ENCODE measurements around the gene LSMEM2.
"Not testable (repeated sequence)": the region's sequence is repeated elsewhere in the genome, so short reads cannot be mapped to it uniquely, and the experiment has no call there.

The LSMEM2 gene

GRCh38 chr3:50278123-50278879 is 586 bp upstream of the LSMEM2 start:
- DNase-seq (ENCODE audit: low read depth) = no peak

- no peak for DNase-seq (ENCODE audit: low read depth)
Observed at GRCh38 chr3:50279255-50280016, 549 bp downstream of the LSMEM2 start.

- not testable (repeated sequence) for DNase-seq (ENCODE audit: low read depth)
Observed at GRCh38 chr3:50284121-50284520, 5.2 kb downstream of the LSMEM2 start.

- DNase-seq (ENCODE audit: low read depth) = no peak
Observed at GRCh38 chr3:50286322-50287227, 7.7 kb downstream of the LSMEM2 start.

- no peak for DNase-seq (ENCODE audit: low read depth)
Observed at GRCh38 chr3:50287262-50287661, 8.4 kb downstream of the LSMEM2 start.

- no peak for DNase-seq (ENCODE audit: low read depth)
Observed at GRCh38 chr3:50288387-50289007, 9.6 kb downstream of the LSMEM2 start.

GRCh38 chr3:50289130-50289529 is 10.2 kb downstream of the LSMEM2 start:
- no peak for DNase-seq (ENCODE audit: low read depth)

- no peak for DNase-seq (ENCODE audit: low read depth)
Observed at GRCh38 chr3:50290161-50290641, 11.3 kb downstream of the LSMEM2 start.

GRCh38 chr3:50292159-50293078 is 13.5 kb downstream of the LSMEM2 start, which contains the start of gene IFRD2:
Gene IFRD2, minus strand, starts transcription at chr3:50292429. Its CDS starts 155 bp downstream, at chr3:50292274.
- DNase-seq (ENCODE audit: low read depth) = peak; percentile 96

GRCh38 chr3:50293079-50293801 is 14.4 kb downstream of the LSMEM2 start:
- no peak for DNase-seq (ENCODE audit: low read depth)

GRCh38 chr3:50294089-50294488 is 15.2 kb downstream of the LSMEM2 start:
- DNase-seq (ENCODE audit: low read depth) = no peak

- no peak for DNase-seq (ENCODE audit: low read depth)
Observed at GRCh38 chr3:50294492-50295403, 15.9 kb downstream of the LSMEM2 start.

GRCh38 chr3:50295553-50296431 is 16.9 kb downstream of the LSMEM2 start:
- no peak for DNase-seq (ENCODE audit: low read depth)

GRCh38 chr3:50296721-50297383 is 18.0 kb downstream of the LSMEM2 start:
- no peak for DNase-seq (ENCODE audit: low read depth)

GRCh38 chr3:50297384-50297775 is 18.5 kb downstream of the LSMEM2 start:
- DNase-seq (ENCODE audit: low read depth) = no peak

GRCh38 chr3:50297896-50298725 is 19.2 kb downstream of the LSMEM2 start:
- DNase-seq (ENCODE audit: low read depth) = no peak
